Fibroblast of lung (primary cell): Measurements from ENCODE around the gene SGMS2.

Experiments
- EZH2 ChIP-seq: IDR thresholded peaks from 2 replicates; pipeline ENCODE4 v1.5.1; 2012; ENCODE audit warnings: low read length, control low read depth, mild to moderate bottlenecking; ENCODE audit errors: missing control alignments
- TF ChIP-seq, protein P1 (sequence below), 2 donors: IDR thresholded peaks in 1 of 2; conservative IDR thresholded peaks in 1 of 2; 1 replicate in 1 of 2; 2 replicates in 1 of 2; pipeline ENCODE4 v1.5.1; 2011 to 2012; ENCODE audit warnings: low read length in 2 of 2, control low read depth in 1 of 2, inconsistent platforms in 1 of 2, low read depth in 1 of 2, mild to moderate bottlenecking in 1 of 2

DNA sequence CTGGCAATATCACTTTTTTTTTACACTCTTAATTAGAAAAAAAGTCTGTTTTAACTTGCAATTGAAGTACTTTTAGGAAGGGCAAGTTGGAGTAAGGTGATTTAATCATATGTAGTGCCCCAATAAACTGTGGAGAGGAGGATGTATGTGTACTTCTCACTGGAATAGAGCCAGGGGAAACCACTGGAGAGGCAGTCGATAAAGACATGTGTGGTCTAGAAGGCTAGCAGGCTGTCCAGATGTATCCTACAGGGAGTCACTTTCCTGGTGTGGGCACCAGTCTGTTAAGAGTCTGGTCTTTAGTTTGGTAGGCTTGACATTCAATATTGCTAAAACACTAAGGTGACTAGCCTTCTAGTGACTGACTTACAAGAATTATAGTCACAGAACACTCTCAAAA is 9.6 kb upstream of the SGMS2 start:
- TF ChIP-seq EZH2: no peak
- TF ChIP-seq, protein P1, sequence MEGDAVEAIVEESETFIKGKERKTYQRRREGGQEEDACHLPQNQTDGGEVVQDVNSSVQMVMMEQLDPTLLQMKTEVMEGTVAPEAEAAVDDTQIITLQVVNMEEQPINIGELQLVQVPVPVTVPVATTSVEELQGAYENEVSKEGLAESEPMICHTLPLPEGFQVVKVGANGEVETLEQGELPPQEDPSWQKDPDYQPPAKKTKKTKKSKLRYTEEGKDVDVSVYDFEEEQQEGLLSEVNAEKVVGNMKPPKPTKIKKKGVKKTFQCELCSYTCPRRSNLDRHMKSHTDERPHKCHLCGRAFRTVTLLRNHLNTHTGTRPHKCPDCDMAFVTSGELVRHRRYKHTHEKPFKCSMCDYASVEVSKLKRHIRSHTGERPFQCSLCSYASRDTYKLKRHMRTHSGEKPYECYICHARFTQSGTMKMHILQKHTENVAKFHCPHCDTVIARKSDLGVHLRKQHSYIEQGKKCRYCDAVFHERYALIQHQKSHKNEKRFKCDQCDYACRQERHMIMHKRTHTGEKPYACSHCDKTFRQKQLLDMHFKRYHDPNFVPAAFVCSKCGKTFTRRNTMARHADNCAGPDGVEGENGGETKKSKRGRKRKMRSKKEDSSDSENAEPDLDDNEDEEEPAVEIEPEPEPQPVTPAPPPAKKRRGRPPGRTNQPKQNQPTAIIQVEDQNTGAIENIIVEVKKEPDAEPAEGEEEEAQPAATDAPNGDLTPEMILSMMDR (conservative IDR thresholded peaks at IDR 0.05 in 1 of 2, IDR thresholded peaks at IDR 0.05 in 1 of 2; ENCODE audit: low read depth in 1 of 2, low read length in 2 of 2): no peak
